SKM-1 treated with dmso at 0.1 percent for 144 hours (cell line): ENCODE measurements around the gene MRPL38.
"Not testable (repeated sequence)": the region's sequence is repeated elsewhere in the genome, so short reads cannot be mapped to it uniquely, and the experiment has no call there.

Experiments used
- DNase-seq: peaks from one replicate; lab custom pipeline; 2025; ENCODE audit not compliant: unreplicated experiment; lab: John Stamatoyannopoulos, UW

MRPL38 gene

GRCh38 chr17:75855310-75856061 lies 49.2 kb downstream of the MRPL38 start, which contains the start of gene WBP2:
Gene WBP2, minus strand, starts transcription at chr17:75855335. Its CDS starts 38 bp downstream, at chr17:75855297.
- peak; percentile 100 for DNase-seq

GRCh38 chr17:75854881-75855309 lies 49.8 kb downstream of the MRPL38 start:
- DNase-seq = no peak

- DNase-seq = no peak
Measured at GRCh38 chr17:75854101-75854748, 50.5 kb downstream of the MRPL38 start.

- DNase-seq = no peak
Measured at GRCh38 chr17:75853433-75853832, 51.3 kb downstream of the MRPL38 start.

- not testable (repeated sequence) for DNase-seq
Measured at GRCh38 chr17:75851693-75851991, 53.0 kb downstream of the MRPL38 start.

- DNase-seq = no peak
Measured at GRCh38 chr17:75850928-75851692, 53.6 kb downstream of the MRPL38 start.

GRCh38 chr17:75849724-75850123 lies 55.0 kb downstream of the MRPL38 start:
- no peak for DNase-seq

- no peak for DNase-seq
Measured at GRCh38 chr17:75849279-75849646, 55.4 kb downstream of the MRPL38 start.
